Measurements from ENCODE around the gene TARBP2. TPM values are rescaled to one million over a fixed set of nuclear protein-coding genes. Genes with fewer than 3 reads are reported as not detected.

Gene TARBP2
- total and polyA plus RNA-seq, 10 donors: 25.9 to 57.1 (median 36.1) TPM

- Histone ChIP-seq H3K27ac (peak overlapping the region in 1 of 8 donors; percentile 22), H3K9me3 (no peaks in the 10 kb centered on the region), H3K4me3 (no peak overlapping the region), H3K36me3 (peaks cover 0 to 65% (median 34%) of the 10 kb centered on the region in 6 donors), H3K27me3 (replicated peaks in 1 of 7) (no peaks in the 10 kb centered on the region), H3K4me1 (peaks cover 13 to 39% (median 32%) of the 10 kb centered on the region in 6 donors)
- TF ChIP-seq POLR2AphosphoS5 (IDR thresholded peaks at IDR 0.05) (peak in 2 of 3 donors; percentile 31 to 52), POLR2A (IDR thresholded peaks at IDR 0.05) (no peak)
- intact Hi-C loops (cut with DNase I; ENCODE audit: low total_unique reads): loop anchor here (5.0 to 10.0 kb wide), 2 partner anchors 51 to 154 kb away; partner anchors contain the start of gene PCBP2
- 87 to 93% (median 90%) methylated on average over 13 to 19 of the region's 19 CpGs for WGBS, 5 donors
- no peak for DNase-seq
Measured at GRCh38 chr12:53505555-53506449, 4.7 kb downstream of the TARBP2 start.

- TF ChIP-seq POLR2AphosphoS5 (IDR thresholded peaks at IDR 0.05) (no peak), POLR2A (IDR thresholded peaks at IDR 0.05) (no peak), CTCF (IDR thresholded peaks at IDR 0.05 in 8 of 11, conservative IDR thresholded peaks at IDR 0.05 in 3 of 11) (no peak)
- WGBS, 5 donors: 54 to 72% (median 65%) methylated on average over 2 of the region's 2 CpGs
- no peak for DNase-seq
- H3K4me3 ChIP-seq: no peak overlapping the region
- H3K9me3 ChIP-seq: no peaks in the 10 kb centered on the region
- H3K4me1 ChIP-seq: peaks cover 13 to 39% (median 30%) of the 10 kb centered on the region in 6 donors
- no peak overlapping the region for H3K27ac ChIP-seq
- H3K36me3 ChIP-seq: peaks cover 0 to 72% (median 40%) of the 10 kb centered on the region in 6 donors
- H3K27me3 ChIP-seq (replicated peaks in 1 of 7): no peaks in the 10 kb centered on the region
- intact Hi-C loops (cut with DNase I; ENCODE audit: low total_unique reads): loop anchor here (5.0 to 10.0 kb wide), 2 partner anchors 52 to 154 kb away; partner anchors contain the start of gene PCBP2
Measured at GRCh38 chr12:53506450-53506785, 5.3 kb downstream of the TARBP2 start.

- 89 to 96% (median 90%) methylated on average over 7 to 9 of the region's 9 CpGs for WGBS, 5 donors
- no peak for DNase-seq
- TF ChIP-seq CTCF (IDR thresholded peaks at IDR 0.05 in 8 of 11, conservative IDR thresholded peaks at IDR 0.05 in 3 of 11) (no peak), POLR2A (IDR thresholded peaks at IDR 0.05) (no peak), POLR2AphosphoS5 (IDR thresholded peaks at IDR 0.05) (no peak)
- Histone ChIP-seq H3K9me3 (no peaks in the 10 kb centered on the region), H3K4me1 (peaks cover 9 to 32% (median 24%) of the 10 kb centered on the region in 6 donors), H3K36me3 (peaks cover 0 to 78% (median 46%) of the 10 kb centered on the region in 6 donors), H3K27me3 (replicated peaks in 1 of 7) (no peaks in the 10 kb centered on the region), H3K4me3 (no peak within 1 kb of the TSS), H3K27ac (peak within 1 kb of the TSS in 1 of 8 donors; percentile 74)
- intact Hi-C loops (cut with DNase I; ENCODE audit: low total_unique reads): loop anchor here (5.0 to 10.0 kb wide), 2 partner anchors 52 to 155 kb away; partner anchors contain the start of gene PCBP2
Measured at GRCh38 chr12:53506881-53507602, 6.0 kb downstream of the TARBP2 start, which contains the start of gene NPFF. TSS of gene NPFF (minus strand) at chr12:53507484. CDS start at chr12:53507474, 10 bp downstream.

- no peak for DNase-seq
- TF ChIP-seq POLR2A (IDR thresholded peaks at IDR 0.05) (no peak), POLR2AphosphoS5 (IDR thresholded peaks at IDR 0.05) (no peak), CTCF (IDR thresholded peaks at IDR 0.05 in 8 of 11, conservative IDR thresholded peaks at IDR 0.05 in 3 of 11) (no peak)
- Histone ChIP-seq H3K27me3 (replicated peaks in 1 of 7) (no peaks in the 10 kb centered on the region), H3K4me3 (no peak overlapping the region), H3K27ac (no peak overlapping the region), H3K9me3 (no peaks in the 10 kb centered on the region), H3K4me1 (peaks cover 6 to 27% (median 19%) of the 10 kb centered on the region in 6 donors), H3K36me3 (peaks cover 0 to 83% (median 51%) of the 10 kb centered on the region in 6 donors)
- WGBS, 5 donors: 85 to 92% (median 88%) methylated on average over 4 of the region's 4 CpGs
- intact Hi-C loops (cut with DNase I; ENCODE audit: low total_unique reads): loop anchor here (5.0 to 10.0 kb wide), 2 partner anchors 53 to 155 kb away; partner anchors contain the start of gene PCBP2
Measured at GRCh38 chr12:53507603-53507885, 6.5 kb downstream of the TARBP2 start.

Data from spleen (tissue), 11 donors.